HEK293 (cell line): ENCODE results near the gene IMPDH1.

Experiments used
- AEBP2 ChIP-seq: fragments of 450-650 bp; formaldehyde crosslinking; IDR thresholded peaks from 2 replicates; pipeline ENCODE4 v1.5.1; 2016; ENCODE audit warnings: missing biosample characterization, missing genetic modification characterization, borderline replicate concordance
- HIC1 ChIP-seq: fragments of 450-650 bp; formaldehyde crosslinking; IDR thresholded peaks from 2 replicates; pipeline ENCODE4 v1.5.1; 2016; ENCODE audit warnings: missing biosample characterization, missing genetic modification characterization
- HOXA7 ChIP-seq: sonication (generic); formaldehyde crosslinking; IDR thresholded peaks from 2 replicates; pipeline ENCODE4 v1.8.1; 2022; ENCODE audit warnings: missing genetic modification reagents, borderline replicate concordance
- KLF1 ChIP-seq: fragments of 450-650 bp; formaldehyde crosslinking; IDR thresholded peaks from 2 replicates; pipeline ENCODE4 v1.5.1; 2016; ENCODE audit warnings: missing biosample characterization, missing genetic modification characterization
- KLF10 ChIP-seq: fragments of 450-650 bp; IDR thresholded peaks from 2 replicates; pipeline ENCODE4 v1.5.1; 2018; ENCODE audit warnings: missing biosample characterization, mild to moderate bottlenecking, missing genetic modification characterization
- MYNN ChIP-seq: fragments of 450-650 bp; formaldehyde crosslinking; IDR thresholded peaks from 2 replicates; pipeline ENCODE4 v1.5.1; 2016; ENCODE audit warnings: missing biosample characterization, missing genetic modification characterization, borderline replicate concordance
- MZF1 ChIP-seq: fragments of 450-650 bp; formaldehyde crosslinking; IDR thresholded peaks from 2 replicates; pipeline ENCODE4 v1.5.1; 2017; ENCODE audit warnings: missing biosample characterization, missing genetic modification characterization, borderline replicate concordance
- OVOL3 ChIP-seq: fragments of 450-650 bp; formaldehyde crosslinking; IDR thresholded peaks from 2 replicates; pipeline ENCODE4 v1.5.1; 2016; ENCODE audit warnings: missing biosample characterization, missing genetic modification characterization
- PRDM10 ChIP-seq: fragments of 450-650 bp; formaldehyde crosslinking; IDR thresholded peaks from 2 replicates; pipeline ENCODE4 v1.5.1; 2016; ENCODE audit warnings: missing biosample characterization, missing genetic modification characterization
- RBAK ChIP-seq: fragments of 450-650 bp; formaldehyde crosslinking; IDR thresholded peaks from 2 replicates; pipeline ENCODE4 v1.5.1; 2016; ENCODE audit warnings: missing biosample characterization, missing genetic modification characterization
- YY1 ChIP-seq: fragments of 450-650 bp; formaldehyde crosslinking; IDR thresholded peaks from 2 replicates; pipeline ENCODE4 v1.5.1; 2018; ENCODE audit warnings: missing biosample characterization, missing genetic modification characterization
- YY2 ChIP-seq: fragments of 450-650 bp; formaldehyde crosslinking; IDR thresholded peaks from 2 replicates; pipeline ENCODE4 v1.5.1; 2016; ENCODE audit warnings: missing biosample characterization, missing genetic modification characterization
- ZNF112 ChIP-seq: fragments of 450-650 bp; formaldehyde crosslinking; IDR thresholded peaks from 2 replicates; pipeline ENCODE4 v1.5.0; 2017; ENCODE audit warnings: missing biosample characterization, missing genetic modification characterization
- ZNF16 ChIP-seq: fragments of 450-650 bp; formaldehyde crosslinking; IDR thresholded peaks from 2 replicates; pipeline ENCODE4 v1.5.1; 2016; ENCODE audit warnings: low read depth, missing biosample characterization, missing genetic modification characterization
- ZNF174 ChIP-seq: fragments of 450-650 bp; formaldehyde crosslinking; IDR thresholded peaks from 2 replicates; pipeline ENCODE4 v1.5.0; 2017; ENCODE audit warnings: missing biosample characterization, mild to moderate bottlenecking, missing genetic modification characterization
- ZNF184 ChIP-seq: fragments of 450-650 bp; IDR thresholded peaks from 2 replicates; pipeline ENCODE4 v1.5.1; 2018; ENCODE audit warnings: missing biosample characterization, mild to moderate bottlenecking, missing genetic modification characterization
- ZNF214 ChIP-seq: fragments of 450-650 bp; formaldehyde crosslinking; IDR thresholded peaks from 2 replicates; pipeline ENCODE4 v1.5.1; 2017; ENCODE audit warnings: missing biosample characterization, mild to moderate bottlenecking, missing genetic modification characterization, borderline replicate concordance
- ZNF239 ChIP-seq: fragments of 450-650 bp; formaldehyde crosslinking; IDR thresholded peaks from 2 replicates; pipeline ENCODE4 v1.5.1; 2016; ENCODE audit warnings: missing biosample characterization, missing genetic modification characterization
- ZNF324 ChIP-seq: fragments of 450-650 bp; formaldehyde crosslinking; IDR thresholded peaks from 2 replicates; pipeline ENCODE4 v1.5.1; 2016; ENCODE audit warnings: missing biosample characterization, missing genetic modification characterization
- ZNF48 ChIP-seq: fragments of 450-650 bp; formaldehyde crosslinking; IDR thresholded peaks from 2 replicates; pipeline ENCODE4 v1.5.1; 2016; ENCODE audit warnings: missing biosample characterization, missing genetic modification characterization
- ZNF510 ChIP-seq: fragments of 450-650 bp; formaldehyde crosslinking; IDR thresholded peaks from 2 replicates; pipeline ENCODE4 v1.5.1; 2018; ENCODE audit warnings: mild to moderate bottlenecking, missing genetic modification characterization, missing biosample characterization; ENCODE audit not compliant: insufficient replicate concordance
- ZNF585B ChIP-seq: fragments of 450-650 bp; formaldehyde crosslinking; IDR thresholded peaks from 2 replicates; pipeline ENCODE4 v1.5.1; 2016; ENCODE audit warnings: missing biosample characterization, missing genetic modification characterization
- ZNF626 ChIP-seq: fragments of 450-650 bp; sonication (Bioruptor Pico); formaldehyde crosslinking; IDR thresholded peaks from 2 replicates; pipeline ENCODE4 v1.5.1; 2018; ENCODE audit warnings: missing biosample characterization, missing genetic modification characterization, inconsistent platforms
- ZNF645 ChIP-seq: fragments of 450-650 bp; formaldehyde crosslinking; IDR thresholded peaks from 2 replicates; pipeline ENCODE4; 2016; ENCODE audit warnings: missing biosample characterization, missing genetic modification characterization
- ZNF654 ChIP-seq: fragments of 450-650 bp; formaldehyde crosslinking; IDR thresholded peaks from 2 replicates; pipeline ENCODE4 v1.5.1; 2016; ENCODE audit warnings: low read depth, missing biosample characterization, missing genetic modification characterization
- ZNF660 ChIP-seq: fragments of 450-650 bp; IDR thresholded peaks from 2 replicates; pipeline ENCODE4 v1.5.1; 2018; ENCODE audit warnings: missing biosample characterization, mild to moderate bottlenecking, missing genetic modification characterization
- ZNF76 ChIP-seq: fragments of 450-650 bp; formaldehyde crosslinking; IDR thresholded peaks from 2 replicates; pipeline ENCODE4; 2016; ENCODE audit warnings: low read depth, missing biosample characterization, missing genetic modification characterization, borderline replicate concordance
- ZNF792 ChIP-seq: fragments of 450-650 bp; formaldehyde crosslinking; IDR thresholded peaks from 2 replicates; pipeline ENCODE4 v1.5.1; 2016; ENCODE audit warnings: missing biosample characterization, missing genetic modification characterization
- ZNF837 ChIP-seq: fragments of 450-650 bp; formaldehyde crosslinking; IDR thresholded peaks from 2 replicates; pipeline ENCODE4 v1.5.1; 2016; ENCODE audit warnings: missing biosample characterization, missing genetic modification characterization
- ZSCAN23 ChIP-seq: fragments of 450-650 bp; formaldehyde crosslinking; IDR thresholded peaks from 2 replicates; pipeline ENCODE4 v1.5.1; 2016; ENCODE audit warnings: missing biosample characterization, missing genetic modification characterization
- ZXDB ChIP-seq: fragments of 450-650 bp; formaldehyde crosslinking; IDR thresholded peaks from 2 replicates; pipeline ENCODE4 v1.5.1; 2016; ENCODE audit warnings: missing biosample characterization, missing genetic modification characterization

The IMPDH1 gene

GRCh38 chr7:128343554-128344430, 66.0 kb downstream of the IMPDH1 start, which contains the start of gene RBM28 (continued):
- TF ChIP-seq ZNF184 (tag by site-specific recombination): peak; percentile 85; the same call in 1 of the 2 replicates
- TF ChIP-seq ZNF837 (tag by site-specific recombination): no peak
- no peak for TF ChIP-seq ZNF645 (tag by site-specific recombination)
- TF ChIP-seq MZF1 (tag by site-specific recombination): no peak
- TF ChIP-seq KLF10 (tag by site-specific recombination): peak; percentile 72
- peak; percentile 31; the same call in 1 of the 2 replicates for TF ChIP-seq PRDM10 (tag by site-specific recombination)
- TF ChIP-seq MYNN (tag by site-specific recombination): peak; percentile 19; the same call in 1 of the 2 replicates
- TF ChIP-seq RBAK: no peak
- peak; percentile 69; the same call in 1 of the 2 replicates for TF ChIP-seq ZNF76 (tag by site-specific recombination)
- 0 out of 2 replicates have a peak, but pooled peaks have one; percentile 27 for TF ChIP-seq ZNF239 (tag by site-specific recombination)
- TF ChIP-seq ZNF654: peak; percentile 2; the same call in 1 of the 2 replicates
- no peak for TF ChIP-seq ZNF16 (tag by site-specific recombination)
- no peak for TF ChIP-seq HOXA7 (CRISPR knock-in tag)
- no peak for TF ChIP-seq ZNF112 (tag by site-specific recombination)
- no peak for TF ChIP-seq ZNF585B (tag by site-specific recombination)
- TF ChIP-seq ZNF48 (tag by site-specific recombination): no peak
- no peak for TF ChIP-seq ZNF214 (tag by site-specific recombination)
- TF ChIP-seq HIC1 (tag by site-specific recombination): peak; percentile 66
- TF ChIP-seq YY1 (tag by site-specific recombination): peak; percentile 96
- TF ChIP-seq ZNF174: no peak
- no peak for TF ChIP-seq ZNF792 (tag by site-specific recombination)
- no peak for TF ChIP-seq ZNF626
- TF ChIP-seq ZNF324 (tag by site-specific recombination): peak; percentile 98
- peak; percentile 84 for TF ChIP-seq KLF1 (tag by site-specific recombination)
- peak; percentile 94 for TF ChIP-seq ZXDB
- no peak for TF ChIP-seq AEBP2 (tag by site-specific recombination)
- TF ChIP-seq ZNF510: no peak
- TF ChIP-seq ZSCAN23 (tag by site-specific recombination): 0 out of 2 replicates have a peak, but pooled peaks have one; percentile 16
- peak; percentile 96 for TF ChIP-seq YY2
- TF ChIP-seq OVOL3 (tag by site-specific recombination): no peak; the same call in 1 of the 2 replicates
- peak; percentile 99 for TF ChIP-seq ZNF660 (tag by site-specific recombination)
